ENCODE measurements around the gene MSANTD7. TPM values are rescaled to one million over a fixed set of nuclear protein-coding genes. Genes with fewer than 3 reads are reported as not detected.
A peak's percentile ranks its signal among the peaks of the same experiment; 100 is the strongest.

The MSANTD7 gene
- total RNA-seq, 1 experiment from 2014 or later, result 19.1 TPM

- no TSS peak for BruUV-seq (replicated peaks)
- POLR2A ChIA-PET (ENCODE audit: low non-redundant PET), result no interaction called here
- CTCF ChIA-PET, result no interaction called here
Measured at GRCh38 chr10:14833106-14833505, 5.0 kb upstream of the MSANTD7 start.

GRCh38 chr10:14836208-14836607, 1.9 kb upstream of the MSANTD7 start:
- ChIA-PET POLR2A (ENCODE audit: low non-redundant PET) (no interaction called here), CTCF (no interaction called here)
- intact Hi-C loops (cut with micrococcal nuclease; ENCODE audit: unreplicated experiment), result loop anchor here (5.0 kb wide), 1 partner anchor 339 kb away; no protein-coding TSS in a partner anchor
- no peak overlapping the region for H3K4me3 ChIP-seq (ENCODE audit: low read depth, low read length, poor library complexity, severe bottlenecking)
- H3K9me3 ChIP-seq (ENCODE audit: low read depth, low read length, poor library complexity, severe bottlenecking), result no peaks in the 10 kb centered on the region
- BruUV-seq (replicated peaks), result no TSS peak
- H3K27me3 ChIP-seq (replicated peaks; ENCODE audit: insufficient read depth, low read depth, low read length, poor library complexity), result no peaks in the 10 kb centered on the region
- peaks cover 13% of the 10 kb centered on the region for H3K36me3 ChIP-seq (ENCODE audit: insufficient read depth, low read length, poor library complexity, severe bottlenecking)
- peaks cover 7% of the 10 kb centered on the region for H3K4me1 ChIP-seq (ENCODE audit: insufficient read depth, low read length, poor library complexity, severe bottlenecking)
- no peak overlapping the region for H3K27ac ChIP-seq (ENCODE audit: low read depth, low read length, poor library complexity, severe bottlenecking)
- TF ChIP-seq EZH2 (IDR thresholded peaks at IDR 0.05; ENCODE audit: borderline replicate concordance, low read depth, low read length, poor library complexity, severe bottlenecking), result no peak
- TF ChIP-seq, protein P1, sequence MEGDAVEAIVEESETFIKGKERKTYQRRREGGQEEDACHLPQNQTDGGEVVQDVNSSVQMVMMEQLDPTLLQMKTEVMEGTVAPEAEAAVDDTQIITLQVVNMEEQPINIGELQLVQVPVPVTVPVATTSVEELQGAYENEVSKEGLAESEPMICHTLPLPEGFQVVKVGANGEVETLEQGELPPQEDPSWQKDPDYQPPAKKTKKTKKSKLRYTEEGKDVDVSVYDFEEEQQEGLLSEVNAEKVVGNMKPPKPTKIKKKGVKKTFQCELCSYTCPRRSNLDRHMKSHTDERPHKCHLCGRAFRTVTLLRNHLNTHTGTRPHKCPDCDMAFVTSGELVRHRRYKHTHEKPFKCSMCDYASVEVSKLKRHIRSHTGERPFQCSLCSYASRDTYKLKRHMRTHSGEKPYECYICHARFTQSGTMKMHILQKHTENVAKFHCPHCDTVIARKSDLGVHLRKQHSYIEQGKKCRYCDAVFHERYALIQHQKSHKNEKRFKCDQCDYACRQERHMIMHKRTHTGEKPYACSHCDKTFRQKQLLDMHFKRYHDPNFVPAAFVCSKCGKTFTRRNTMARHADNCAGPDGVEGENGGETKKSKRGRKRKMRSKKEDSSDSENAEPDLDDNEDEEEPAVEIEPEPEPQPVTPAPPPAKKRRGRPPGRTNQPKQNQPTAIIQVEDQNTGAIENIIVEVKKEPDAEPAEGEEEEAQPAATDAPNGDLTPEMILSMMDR (conservative IDR thresholded peaks at IDR 0.05; ENCODE audit: low read depth, low read length), result no peak
- DNase-seq (ENCODE audit: low spot score), result peak; percentile 29

More at GRCh38 chr10:14833106-14833505, 5.0 kb upstream of the MSANTD7 start:
- Histone ChIP-seq H3K9me3 (ENCODE audit: low read depth, low read length, poor library complexity, severe bottlenecking) (no peaks in the 10 kb centered on the region), H3K27me3 (replicated peaks; ENCODE audit: insufficient read depth, low read depth, low read length, poor library complexity) (no peaks in the 10 kb centered on the region), H3K4me1 (ENCODE audit: insufficient read depth, low read length, poor library complexity, severe bottlenecking) (peaks cover 7% of the 10 kb centered on the region), H3K4me3 (ENCODE audit: low read depth, low read length, poor library complexity, severe bottlenecking) (no peak overlapping the region), H3K36me3 (ENCODE audit: insufficient read depth, low read length, poor library complexity, severe bottlenecking) (no peaks in the 10 kb centered on the region), H3K27ac (ENCODE audit: low read depth, low read length, poor library complexity, severe bottlenecking) (no peak overlapping the region)
- no peak for DNase-seq (ENCODE audit: low spot score)
- intact Hi-C loops (cut with micrococcal nuclease; ENCODE audit: unreplicated experiment), result no loop called here
- TF ChIP-seq, protein P1 (conservative IDR thresholded peaks at IDR 0.05; ENCODE audit: low read depth, low read length), result no peak
- no peak for TF ChIP-seq EZH2 (IDR thresholded peaks at IDR 0.05; ENCODE audit: borderline replicate concordance, low read depth, low read length, poor library complexity, severe bottlenecking)

DNA sequence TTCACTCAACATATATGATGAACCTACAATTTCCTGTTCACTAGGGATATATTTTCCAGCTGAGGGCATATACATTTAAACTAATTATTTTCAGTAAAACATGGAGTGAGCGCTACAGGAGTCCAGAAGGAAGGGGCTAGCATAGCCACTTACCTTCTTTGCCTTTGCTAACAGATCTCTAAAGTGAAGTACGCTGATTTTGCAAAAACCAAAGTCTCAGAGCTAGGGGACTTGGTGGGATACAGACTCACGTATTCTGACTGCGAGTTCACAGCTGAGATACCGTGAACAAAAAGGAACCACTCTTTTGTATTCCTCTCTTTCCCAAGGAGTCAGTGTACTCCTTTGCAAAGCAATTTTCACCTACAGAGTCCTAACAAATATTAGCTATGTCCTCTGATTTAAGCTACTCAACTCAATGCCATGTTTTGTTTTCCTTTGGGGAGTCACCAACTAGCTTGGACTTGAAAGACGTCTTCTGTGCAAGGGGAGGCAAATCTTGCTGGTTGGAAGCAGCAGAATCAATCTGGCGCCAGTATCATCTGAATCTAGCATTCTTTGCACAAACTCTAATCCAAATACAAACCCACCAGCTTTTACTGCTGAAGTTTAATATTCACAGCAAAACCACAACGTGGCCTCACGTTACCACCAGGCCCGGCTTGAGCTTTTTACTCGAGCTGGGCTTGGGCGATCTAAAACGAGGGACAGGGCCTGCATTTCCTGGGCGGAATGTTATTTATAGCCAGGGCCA, 926 bp upstream of the MSANTD7 start:
- peaks cover 23% of the 10 kb centered on the region for H3K36me3 ChIP-seq (ENCODE audit: insufficient read depth, low read length, poor library complexity, severe bottlenecking)
- peak overlapping the region; percentile 94 for H3K27ac ChIP-seq (ENCODE audit: low read depth, low read length, poor library complexity, severe bottlenecking)
- peaks cover 7% of the 10 kb centered on the region for H3K4me1 ChIP-seq (ENCODE audit: insufficient read depth, low read length, poor library complexity, severe bottlenecking)
- TF ChIP-seq EZH2 (IDR thresholded peaks at IDR 0.05; ENCODE audit: borderline replicate concordance, low read depth, low read length, poor library complexity, severe bottlenecking), result no peak
- TF ChIP-seq, protein P1 (conservative IDR thresholded peaks at IDR 0.05; ENCODE audit: low read depth, low read length), result no peak
- DNase-seq (ENCODE audit: low spot score), result no peak
- ChIA-PET POLR2A (ENCODE audit: low non-redundant PET) (no interaction called here), CTCF (interaction anchor here (0.6 kb wide), 1 partner anchor 651 kb away, joined by 6 read pairs; no protein-coding TSS in a partner anchor)
- intact Hi-C loops (cut with micrococcal nuclease; ENCODE audit: unreplicated experiment), result loop anchor here (5.0 kb wide), 1 partner anchor 340 kb away; no protein-coding TSS in a partner anchor
- TSS peak; percentile 67 for BruUV-seq (replicated peaks)
- no peaks in the 10 kb centered on the region for H3K27me3 ChIP-seq (replicated peaks; ENCODE audit: insufficient read depth, low read depth, low read length, poor library complexity)
- H3K4me3 ChIP-seq (ENCODE audit: low read depth, low read length, poor library complexity, severe bottlenecking), result peak overlapping the region; percentile 99
- H3K9me3 ChIP-seq (ENCODE audit: low read depth, low read length, poor library complexity, severe bottlenecking), result no peaks in the 10 kb centered on the region

Data from A673 (cell line).